Stimulated activated naive CD4-positive, alpha-beta T cell (primary cell): Measurements from ENCODE around the gene SSBP2.

Experiments
- DNase-seq, 6 experiments: peaks; one replicate each; lab custom pipeline; 2025; lab: John Stamatoyannopoulos, UW

SSBP2 gene

DNA sequence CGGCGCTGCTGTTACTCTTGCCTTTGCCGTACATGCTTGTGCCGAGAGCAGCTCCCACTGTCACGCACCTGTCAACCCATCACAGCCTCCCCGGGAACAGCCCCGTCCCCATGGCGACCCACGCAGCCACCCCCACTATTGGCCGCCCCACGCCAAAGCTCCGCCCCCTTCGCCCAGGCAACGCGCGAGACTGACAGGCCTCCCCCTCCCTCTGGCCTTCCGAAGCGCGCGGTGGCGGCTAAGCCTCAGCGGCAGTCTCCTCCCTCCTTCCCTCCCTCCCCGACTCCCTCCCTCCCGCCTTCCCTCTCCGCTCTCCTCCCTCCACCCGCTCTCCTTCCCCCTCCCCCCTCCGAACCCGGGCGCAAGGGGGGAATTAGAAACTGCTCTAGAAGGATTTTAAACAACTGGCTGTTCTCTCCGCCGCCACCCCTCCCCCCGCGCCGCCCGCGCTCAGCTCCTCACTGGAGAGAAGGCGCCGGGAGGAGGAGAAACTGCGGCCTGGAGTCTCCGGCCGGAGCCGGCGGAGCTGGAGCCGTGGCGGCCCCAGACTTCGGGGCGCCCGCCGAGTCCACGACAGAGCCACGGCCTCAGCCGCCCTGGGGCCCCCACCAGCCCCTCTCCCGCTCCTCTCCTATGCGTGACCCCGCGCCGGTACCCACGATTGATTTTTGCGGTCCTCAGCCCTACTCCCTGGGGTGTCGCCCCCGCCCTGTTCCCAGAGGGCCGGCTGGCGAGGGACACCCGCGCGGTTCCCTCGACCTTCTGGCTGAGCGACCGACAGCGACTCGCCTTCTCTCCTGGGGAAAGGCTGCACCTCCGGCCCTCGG is at the start of gene SSBP2:
Gene SSBP2, minus strand, starts transcription at position 89 of the 827 bp plus-strand sequence. Its CDS starts 55 bp downstream, at position 34.
- peak; percentile 98 to 99 (median 99) for DNase-seq

GRCh38 chr5:81795666-81796065 is 44.8 kb upstream of the SSBP2 start:
- no peak for DNase-seq

- DNase-seq = no peak
These were observed 43.3 kb upstream of the SSBP2 start for GRCh38 chr5:81794226-81794625.

GRCh38 chr5:81790336-81790735 is 39.4 kb upstream of the SSBP2 start:
- DNase-seq = no peak

- DNase-seq = no peak
These were observed 38.1 kb upstream of the SSBP2 start for GRCh38 chr5:81789033-81789432.

DNA sequence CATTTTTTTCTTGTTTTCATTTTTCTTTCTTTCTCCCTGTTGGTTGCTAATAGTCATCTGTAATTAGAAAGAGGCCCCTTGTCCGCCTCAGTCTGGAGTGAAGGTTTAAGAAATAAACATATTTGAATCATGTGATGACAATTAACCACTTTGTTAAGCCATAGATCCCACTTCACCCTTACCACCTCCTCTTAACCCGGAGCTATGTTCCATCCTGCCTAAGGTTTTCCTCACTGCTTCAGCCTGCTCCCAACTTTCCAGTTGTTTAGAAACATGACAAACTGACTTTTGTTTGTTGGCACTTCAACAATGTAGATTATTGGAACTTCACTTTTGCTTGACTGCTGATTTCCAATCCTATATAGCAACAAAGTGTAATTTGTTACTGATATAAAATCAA is 37.4 kb upstream of the SSBP2 start:
- no peak for DNase-seq

DNA sequence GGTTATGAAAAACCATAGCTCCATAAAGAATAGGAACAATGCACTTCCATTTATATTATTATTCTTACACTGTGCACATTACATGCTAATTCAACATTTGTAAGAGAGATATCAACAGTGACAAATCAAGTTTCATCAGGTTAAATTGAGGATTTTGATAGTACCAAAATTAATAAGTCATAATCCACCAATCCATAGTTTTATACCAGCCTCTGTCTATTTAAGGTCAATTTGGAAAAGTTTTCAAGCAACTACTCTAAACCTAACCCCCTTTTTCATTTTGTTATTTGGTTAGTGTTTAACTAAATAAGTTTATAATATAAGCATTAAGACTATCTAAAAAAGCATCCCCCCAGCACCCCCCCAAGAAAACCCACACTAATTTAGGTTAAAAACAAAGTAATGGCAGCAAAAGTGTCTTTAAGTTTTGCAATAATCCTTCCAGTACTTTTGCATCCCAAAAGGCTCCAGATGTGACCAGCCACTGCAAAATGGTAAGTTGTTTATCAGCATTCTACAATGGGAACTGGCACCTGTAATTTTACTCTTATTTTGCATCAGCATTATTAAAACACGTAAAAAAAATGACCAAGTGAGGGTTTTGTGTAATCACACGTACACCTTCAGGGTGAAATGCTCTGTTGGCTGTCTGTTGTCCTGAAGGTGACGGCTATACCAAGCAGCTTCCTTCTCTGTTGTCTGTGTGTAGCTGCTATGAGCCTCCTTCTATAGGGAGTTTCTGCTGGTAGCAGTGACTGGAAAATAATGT is 36.8 kb upstream of the SSBP2 start:
- DNase-seq = no peak

- no peak for DNase-seq
These were observed 36.1 kb upstream of the SSBP2 start for GRCh38 chr5:81786991-81787390.

DNA sequence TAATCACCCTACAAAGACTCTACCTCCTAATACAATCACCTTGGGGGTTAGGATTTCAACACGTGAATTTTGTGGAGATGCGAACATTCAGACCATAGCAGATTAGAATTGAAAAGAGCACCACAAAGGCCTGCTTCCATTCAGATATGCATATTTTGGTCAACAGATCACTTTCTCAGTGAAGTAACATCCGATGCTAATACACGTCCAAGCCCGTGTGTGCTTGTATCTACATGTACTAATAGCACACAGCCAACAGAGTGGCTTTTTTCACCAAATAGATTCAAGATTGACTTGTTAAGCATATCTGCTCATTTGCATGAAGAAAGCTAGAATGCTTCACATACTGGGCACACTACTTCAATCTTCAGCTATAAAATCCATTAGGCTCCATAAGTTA is 35.6 kb upstream of the SSBP2 start:
- no peak for DNase-seq

- DNase-seq = no peak
These were observed 34.4 kb upstream of the SSBP2 start for GRCh38 chr5:81785322-81785721.

GRCh38 chr5:81783401-81783800 is 32.5 kb upstream of the SSBP2 start:
- no peak for DNase-seq

GRCh38 chr5:81782811-81783210 is 31.9 kb upstream of the SSBP2 start:
- DNase-seq = no peak

GRCh38 chr5:81779916-81780266 is 29.0 kb upstream of the SSBP2 start:
- peak in 2 of 6 experiments; percentile 47 to 57 for DNase-seq

DNA sequence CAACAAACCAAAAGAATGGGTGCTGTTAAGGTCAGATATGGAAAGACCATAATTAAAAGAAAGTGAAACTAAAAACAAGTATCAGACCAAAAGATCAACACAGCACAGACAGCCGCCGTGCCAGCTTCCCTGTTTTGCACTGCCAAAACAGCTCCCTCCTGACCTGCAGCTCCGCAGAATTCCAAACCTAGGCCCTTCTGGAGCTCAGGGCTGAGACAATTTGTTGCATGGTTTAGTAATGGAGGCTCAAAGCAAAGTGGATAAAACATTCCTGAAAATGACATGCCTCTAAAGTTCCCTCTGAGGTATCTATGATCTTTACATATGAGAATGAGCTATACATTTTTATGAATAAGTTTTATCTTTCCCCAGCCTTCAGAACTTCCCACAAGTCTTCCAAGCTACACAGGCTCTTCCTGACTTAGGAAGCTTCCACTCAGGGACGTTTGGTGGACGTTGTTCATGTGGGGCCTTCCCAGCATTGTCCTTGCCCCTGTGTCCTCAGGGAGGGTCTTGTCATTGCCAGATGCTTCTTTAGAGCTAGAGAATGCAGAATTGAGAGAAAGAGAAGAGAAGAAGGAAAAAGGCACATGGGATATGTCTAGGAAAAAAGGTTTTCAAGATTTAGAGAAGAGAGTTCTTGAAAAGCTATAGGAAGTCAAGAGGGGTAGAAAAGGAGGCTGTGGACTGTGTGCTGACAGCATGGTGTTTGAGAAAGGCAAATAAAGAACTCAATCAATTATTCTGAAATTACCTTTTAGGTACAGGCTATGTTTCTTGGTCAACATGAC is 28.4 kb upstream of the SSBP2 start:
- DNase-seq = peak in 4 of 6 experiments; percentile 16 to 57 (median 38)

DNA sequence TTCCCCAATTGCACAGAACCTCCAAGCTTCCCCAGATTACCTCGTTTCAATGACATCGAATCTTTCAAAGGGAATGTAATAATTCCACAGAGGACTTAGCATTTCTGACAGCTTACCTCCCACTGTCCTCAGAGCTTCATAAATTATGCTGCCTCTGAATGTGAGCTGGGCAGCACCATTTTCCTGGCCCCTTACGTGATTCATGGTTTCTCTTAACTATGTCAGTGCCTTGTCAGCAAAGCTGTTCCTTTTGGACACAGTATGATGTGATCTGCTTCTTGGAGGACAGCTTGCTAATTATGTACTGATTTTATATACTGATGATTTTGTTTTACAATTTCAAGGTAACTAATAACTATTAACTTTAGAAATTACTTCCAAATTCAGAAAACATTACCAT is 27.7 kb upstream of the SSBP2 start:
- DNase-seq = peak in 2 of 6 experiments; percentile 16 to 24

GRCh38 chr5:81776258-81776657 is 25.4 kb upstream of the SSBP2 start:
- DNase-seq = no peak

DNA sequence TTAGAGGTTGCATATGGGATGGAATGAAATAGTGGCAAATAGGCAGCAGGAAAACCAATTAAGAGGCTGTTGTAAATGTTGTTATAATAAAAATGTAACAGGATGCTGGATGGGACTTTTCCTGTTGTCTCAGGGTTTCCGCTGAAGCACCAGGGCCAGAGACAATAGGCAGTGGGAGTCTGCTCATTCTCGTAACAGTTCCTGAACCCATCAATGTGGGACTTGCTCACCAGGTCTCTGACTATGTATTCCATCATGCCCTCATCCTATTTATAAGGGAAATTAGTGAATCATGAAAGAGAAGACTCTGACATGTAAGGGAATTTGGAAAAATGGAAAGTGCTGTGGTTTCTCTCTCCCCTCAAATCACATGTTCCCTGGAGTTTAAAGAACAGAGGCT is 23.5 kb upstream of the SSBP2 start:
- DNase-seq = no peak

DNA sequence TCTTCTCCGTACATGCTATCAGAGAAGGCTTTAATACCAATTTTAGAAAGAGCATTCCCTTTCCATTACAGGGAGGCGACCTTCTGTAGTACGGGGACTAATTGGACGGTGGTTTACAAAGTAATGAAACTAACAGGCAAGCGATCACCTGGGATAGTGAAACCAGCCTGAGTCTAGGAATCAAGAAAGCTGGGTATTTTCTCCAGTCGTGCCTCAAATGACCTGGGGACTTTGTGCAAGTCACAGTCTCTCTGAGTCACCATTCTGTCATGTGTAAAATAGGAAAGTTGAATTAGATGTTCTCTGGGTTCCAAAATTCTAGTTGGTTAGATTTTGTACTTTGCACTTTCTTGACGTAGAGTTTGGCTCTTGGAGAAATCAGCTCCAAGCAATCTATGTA is 22.7 kb upstream of the SSBP2 start:
- DNase-seq = no peak

DNA sequence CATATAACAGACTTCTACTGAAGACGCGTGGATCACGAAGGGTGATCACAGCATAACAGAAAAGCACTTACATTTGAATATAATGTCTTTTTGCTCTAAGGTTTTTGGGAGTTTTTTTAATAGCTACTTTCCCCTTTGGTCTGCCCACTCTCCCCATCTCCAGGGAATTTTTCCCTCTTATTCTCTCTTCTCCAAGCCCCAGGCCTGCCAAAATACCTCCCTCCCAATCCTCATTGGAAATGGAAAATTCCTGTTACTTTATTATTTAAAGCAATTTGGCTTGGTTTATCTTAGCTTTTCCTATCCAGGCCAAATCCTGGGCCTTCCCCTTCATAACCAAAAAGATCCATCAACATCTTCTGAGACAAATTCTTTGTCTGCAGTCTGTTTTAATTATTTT is 22.3 kb upstream of the SSBP2 start:
- no peak for DNase-seq

- no peak for DNase-seq
These were observed 21.6 kb upstream of the SSBP2 start for GRCh38 chr5:81772488-81772887.

DNA sequence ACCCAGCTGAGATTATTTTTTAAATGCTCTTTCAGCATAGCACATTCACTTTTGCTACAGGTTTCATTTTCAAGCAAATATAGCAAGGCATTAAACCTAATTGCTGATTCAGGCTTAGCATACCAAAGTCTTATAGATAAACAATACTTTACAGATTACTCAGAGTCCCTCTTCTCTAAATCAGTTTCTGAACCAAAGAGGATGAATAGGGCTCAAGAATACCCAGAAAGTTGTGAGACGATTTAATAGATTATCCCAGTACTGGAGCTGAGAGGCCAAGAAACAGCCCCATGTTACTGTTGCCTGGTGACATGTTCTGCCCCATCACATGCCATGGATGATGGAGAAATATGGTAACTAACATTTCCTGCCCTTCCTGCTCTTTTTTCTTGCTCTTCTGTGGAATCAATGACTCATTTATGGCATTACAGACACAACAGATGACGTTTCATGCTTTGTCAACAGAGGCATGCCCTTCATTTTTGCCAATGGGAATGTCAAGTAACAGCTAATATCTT is 18.1 kb upstream of the SSBP2 start:
- DNase-seq = no peak

- no peak for DNase-seq
These were observed 17.0 kb upstream of the SSBP2 start for GRCh38 chr5:81767938-81768337.
